Measurements from ENCODE around the gene ABCA2.

DNA sequence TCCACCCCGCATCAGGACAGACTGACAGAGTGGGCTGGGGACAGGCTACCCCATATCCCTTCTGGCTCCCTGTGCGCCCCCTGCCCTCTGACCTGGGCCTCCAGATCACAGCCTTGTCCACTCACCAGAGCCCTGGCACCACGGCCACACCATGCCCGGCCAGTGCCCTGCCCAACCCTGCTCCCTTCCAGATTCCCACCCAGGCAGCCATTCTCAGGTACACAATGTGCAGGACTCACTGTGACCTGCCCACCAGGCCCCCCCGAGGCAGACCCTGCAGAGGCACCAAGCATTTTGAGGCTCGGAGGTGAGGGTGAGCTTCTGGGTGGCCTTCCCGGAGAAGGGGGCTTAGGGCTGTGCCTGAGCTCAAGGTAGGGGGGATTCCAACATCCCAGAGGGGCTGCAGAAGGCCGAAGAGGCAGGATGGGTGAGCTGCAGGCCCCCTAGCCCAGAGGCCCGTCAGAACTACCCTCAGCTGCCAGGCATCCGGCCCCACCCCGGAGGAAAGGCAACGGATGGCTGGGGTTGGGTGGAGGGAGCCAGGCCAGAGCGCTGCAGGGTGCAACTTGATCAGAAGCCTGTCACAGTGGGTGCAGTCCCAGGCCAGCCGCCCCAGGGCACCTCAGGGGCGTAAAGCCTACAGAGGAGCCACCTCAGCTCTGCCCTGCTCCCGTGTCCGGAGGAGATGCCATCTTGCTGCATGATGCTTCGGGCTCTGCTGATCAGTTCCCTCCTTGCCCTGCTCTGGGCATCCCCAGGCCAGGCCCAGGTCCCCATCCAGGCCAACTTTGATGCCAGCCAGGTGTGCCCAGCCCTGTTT is 45.6 kb downstream of the ABCA2 start, which contains the start of gene LCNL1:
- TF ChIP-seq, protein P1, sequence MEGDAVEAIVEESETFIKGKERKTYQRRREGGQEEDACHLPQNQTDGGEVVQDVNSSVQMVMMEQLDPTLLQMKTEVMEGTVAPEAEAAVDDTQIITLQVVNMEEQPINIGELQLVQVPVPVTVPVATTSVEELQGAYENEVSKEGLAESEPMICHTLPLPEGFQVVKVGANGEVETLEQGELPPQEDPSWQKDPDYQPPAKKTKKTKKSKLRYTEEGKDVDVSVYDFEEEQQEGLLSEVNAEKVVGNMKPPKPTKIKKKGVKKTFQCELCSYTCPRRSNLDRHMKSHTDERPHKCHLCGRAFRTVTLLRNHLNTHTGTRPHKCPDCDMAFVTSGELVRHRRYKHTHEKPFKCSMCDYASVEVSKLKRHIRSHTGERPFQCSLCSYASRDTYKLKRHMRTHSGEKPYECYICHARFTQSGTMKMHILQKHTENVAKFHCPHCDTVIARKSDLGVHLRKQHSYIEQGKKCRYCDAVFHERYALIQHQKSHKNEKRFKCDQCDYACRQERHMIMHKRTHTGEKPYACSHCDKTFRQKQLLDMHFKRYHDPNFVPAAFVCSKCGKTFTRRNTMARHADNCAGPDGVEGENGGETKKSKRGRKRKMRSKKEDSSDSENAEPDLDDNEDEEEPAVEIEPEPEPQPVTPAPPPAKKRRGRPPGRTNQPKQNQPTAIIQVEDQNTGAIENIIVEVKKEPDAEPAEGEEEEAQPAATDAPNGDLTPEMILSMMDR (conservative IDR thresholded peaks at IDR 0.05 in 1 of 2, IDR thresholded peaks at IDR 0.05 in 1 of 2; ENCODE audit: extremely low read depth in 1 of 2, insufficient read depth in 1 of 2, low read depth in 1 of 2, low read length in 2 of 2), result no peak
- TF ChIP-seq EZH2 (IDR thresholded peaks at IDR 0.05; ENCODE audit: borderline replicate concordance, low read length), result no peak
